AG10803 (cell line): ENCODE data around the gene RALA.
A peak's percentile ranks its signal among the peaks of the same experiment; 100 is the strongest.

Source experiments
- DNase-seq: peaks from one replicate; pipeline ENCODE4 v3.0.0; 2010; ENCODE audit warnings: low read depth
- H3K4me3 ChIP-seq: 2 replicates; pipeline ENCODE4 v1.5.1; 2011; ENCODE audit warnings: mild to moderate bottlenecking, low read length, control low read depth
- CTCF ChIP-seq: conservative IDR thresholded peaks from 2 replicates; pipeline ENCODE4 v1.5.1; 2011; ENCODE audit warnings: mild to moderate bottlenecking, low read length, control low read depth, inconsistent platforms

The RALA gene

DNA sequence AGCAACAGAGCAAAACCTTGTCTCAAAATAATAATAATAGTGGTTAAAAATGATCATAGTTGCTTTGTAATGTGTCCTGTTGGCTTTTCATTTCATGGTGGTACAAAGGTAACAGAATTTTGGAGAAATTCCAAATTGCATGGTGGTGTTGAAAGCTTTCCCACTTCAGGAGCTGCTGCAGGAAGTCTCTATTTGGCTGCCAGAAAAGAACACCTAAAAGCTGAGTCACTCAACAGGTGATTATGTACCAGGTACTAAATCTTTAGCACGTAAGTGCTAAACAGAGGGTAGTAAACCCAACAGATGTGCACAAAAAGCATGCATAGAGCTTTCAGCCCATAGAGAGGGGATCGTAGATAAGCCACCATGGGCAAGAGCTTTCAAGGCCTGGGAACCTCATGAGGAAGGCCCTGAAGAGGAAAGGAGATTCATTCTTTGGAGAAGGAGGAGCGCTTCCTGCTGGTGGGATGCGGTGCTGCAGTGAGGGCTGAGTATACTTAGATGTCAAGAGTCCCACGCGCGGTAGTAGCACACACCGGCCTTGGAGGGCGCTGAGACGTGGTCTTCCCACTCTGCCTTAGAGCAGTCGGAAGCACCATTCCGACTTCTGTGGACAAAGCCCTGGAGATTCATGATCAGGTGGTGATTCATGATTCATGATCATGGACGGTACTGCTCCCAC is 118.7 kb downstream of the RALA start:
- TF ChIP-seq CTCF, result peak; percentile 54
- DNase-seq, result peak; percentile 34
- no peak overlapping the region for H3K4me3 ChIP-seq

GRCh38 chr7:39744620-39745019 is 121.2 kb downstream of the RALA start:
- no peak overlapping the region for H3K4me3 ChIP-seq
- no peak for TF ChIP-seq CTCF
- DNase-seq, result no peak

- DNase-seq, result no peak
- no peak overlapping the region for H3K4me3 ChIP-seq
- no peak for TF ChIP-seq CTCF
These were observed 121.9 kb downstream of the RALA start for GRCh38 chr7:39745320-39745719.

DNA sequence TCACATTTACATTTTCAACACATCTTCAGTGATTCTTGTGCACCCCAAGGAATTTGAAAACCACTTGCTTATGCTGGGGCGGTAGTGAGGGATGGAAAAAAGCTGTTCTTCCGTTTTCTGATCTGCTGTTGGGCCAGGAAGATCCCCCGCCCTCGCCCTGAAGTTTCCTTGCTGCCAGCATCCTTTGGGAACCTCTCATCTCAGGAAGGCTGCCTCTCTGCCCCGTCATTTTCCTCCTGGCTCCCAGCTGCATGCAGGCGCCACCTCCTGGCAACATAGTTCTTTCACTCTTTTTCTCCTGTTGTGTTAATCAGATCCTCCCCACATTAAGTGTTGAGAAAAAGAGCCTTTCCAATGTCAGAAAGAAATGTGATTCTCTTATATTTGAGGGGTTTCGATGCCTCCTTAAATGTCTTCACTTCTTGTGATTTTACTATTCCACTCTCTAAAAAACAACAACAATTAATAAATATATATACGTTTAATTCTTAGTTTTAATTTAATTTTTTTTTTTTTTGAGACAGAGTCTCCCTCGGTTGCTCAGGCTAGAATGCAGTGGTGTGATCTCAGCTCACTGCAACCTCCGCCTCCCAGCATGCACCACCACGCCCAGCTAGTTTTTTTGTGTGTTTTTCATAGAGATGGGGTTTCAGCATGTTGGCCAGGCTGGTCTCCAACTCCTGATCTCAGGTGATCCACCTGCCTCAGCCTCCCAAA is 122.9 kb downstream of the RALA start:
- peak; percentile 92 for TF ChIP-seq CTCF
- peak; percentile 83 for DNase-seq
- no peak overlapping the region for H3K4me3 ChIP-seq

- peak; percentile 55 for DNase-seq
- H3K4me3 ChIP-seq, result no peak overlapping the region
- TF ChIP-seq CTCF, result no peak
These were observed 125.8 kb downstream of the RALA start for GRCh38 chr7:39749177-39749576.

- no peak for TF ChIP-seq CTCF
- no peak overlapping the region for H3K4me3 ChIP-seq
- DNase-seq, result no peak
These were observed 126.3 kb downstream of the RALA start for GRCh38 chr7:39749717-39750116.
